ENCODE results near the gene GAN.

The GAN gene, protein sequence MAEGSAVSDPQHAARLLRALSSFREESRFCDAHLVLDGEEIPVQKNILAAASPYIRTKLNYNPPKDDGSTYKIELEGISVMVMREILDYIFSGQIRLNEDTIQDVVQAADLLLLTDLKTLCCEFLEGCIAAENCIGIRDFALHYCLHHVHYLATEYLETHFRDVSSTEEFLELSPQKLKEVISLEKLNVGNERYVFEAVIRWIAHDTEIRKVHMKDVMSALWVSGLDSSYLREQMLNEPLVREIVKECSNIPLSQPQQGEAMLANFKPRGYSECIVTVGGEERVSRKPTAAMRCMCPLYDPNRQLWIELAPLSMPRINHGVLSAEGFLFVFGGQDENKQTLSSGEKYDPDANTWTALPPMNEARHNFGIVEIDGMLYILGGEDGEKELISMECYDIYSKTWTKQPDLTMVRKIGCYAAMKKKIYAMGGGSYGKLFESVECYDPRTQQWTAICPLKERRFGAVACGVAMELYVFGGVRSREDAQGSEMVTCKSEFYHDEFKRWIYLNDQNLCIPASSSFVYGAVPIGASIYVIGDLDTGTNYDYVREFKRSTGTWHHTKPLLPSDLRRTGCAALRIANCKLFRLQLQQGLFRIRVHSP

GRCh38 chr16:81314603-81315270 lies at the start of gene GAN:
Gene GAN, plus strand, starts transcription at chr16:81314962. Its CDS starts 152 bp downstream, at chr16:81315114.
- peak; percentile 95 for DNase-seq

GRCh38 chr16:81265052-81265451 lies 49.7 kb upstream of the GAN start:
- no peak for DNase-seq

- DNase-seq: no peak
These were observed 48.9 kb upstream of the GAN start for GRCh38 chr16:81265658-81266451.

DNA sequence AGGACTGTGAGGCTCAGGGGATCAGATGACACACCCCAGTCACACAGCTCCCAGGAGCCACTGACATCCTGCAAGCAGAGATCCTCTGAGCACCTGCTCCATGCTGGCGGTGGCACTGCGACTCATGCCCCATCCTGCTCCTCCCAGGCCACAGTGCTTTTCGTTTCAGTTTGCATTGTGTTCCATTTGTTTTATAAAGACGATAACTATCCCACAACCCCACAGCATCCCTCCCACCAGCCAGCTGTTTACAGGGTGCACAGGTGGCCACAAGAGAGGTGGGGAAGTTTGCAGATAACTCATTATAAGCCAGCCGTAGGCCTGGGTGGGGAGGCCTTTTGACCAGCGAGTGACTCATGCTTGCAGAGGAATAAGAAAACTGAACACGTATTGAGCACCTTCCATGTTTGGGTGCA lies 48.1 kb upstream of the GAN start:
- no peak for DNase-seq

DNA sequence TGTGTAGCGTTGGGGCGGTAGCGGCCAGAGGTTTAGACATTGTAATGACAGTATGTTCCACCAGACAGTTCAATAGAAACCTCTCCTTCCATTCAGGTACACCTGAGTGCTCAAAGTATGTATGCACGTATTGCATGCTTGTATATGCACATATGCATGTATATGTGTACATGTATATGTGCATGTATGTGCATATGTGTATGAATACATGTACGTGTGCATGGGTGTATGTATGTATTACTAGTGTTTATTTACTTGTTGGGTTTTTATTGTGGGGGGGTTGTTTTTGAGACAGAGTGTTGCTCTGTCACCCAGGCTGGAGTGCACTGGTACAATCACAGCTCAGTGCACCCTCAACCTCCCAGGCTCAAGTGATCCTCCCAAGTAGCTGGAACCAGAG lies 46.3 kb upstream of the GAN start:
- no peak for DNase-seq

- no peak for DNase-seq
These were observed 41.4 kb upstream of the GAN start for GRCh38 chr16:81273223-81273950.

DNA sequence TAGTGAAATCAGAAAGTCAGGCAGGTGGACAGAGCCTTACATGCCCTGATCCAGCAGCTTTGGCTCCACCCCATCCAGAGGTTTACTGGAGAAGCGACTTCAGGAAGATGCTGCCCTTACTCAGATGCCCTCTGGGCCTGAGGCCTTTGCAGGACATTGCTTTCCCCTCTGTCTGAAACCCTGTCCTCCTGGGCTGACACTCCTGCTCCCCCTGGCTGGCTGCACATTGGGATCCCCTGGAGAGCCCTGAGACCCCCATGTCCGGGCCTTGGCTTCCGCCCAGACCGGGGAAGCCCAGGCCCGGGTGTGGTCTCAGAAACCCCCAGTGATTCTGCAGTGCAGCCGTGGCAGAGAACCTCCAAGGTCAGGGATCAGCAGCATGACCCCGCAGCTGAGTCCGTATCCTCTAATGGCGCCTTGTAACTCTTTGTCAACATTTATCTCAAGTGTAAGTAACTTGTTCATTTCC lies 39.7 kb upstream of the GAN start:
- no peak for DNase-seq

DNA sequence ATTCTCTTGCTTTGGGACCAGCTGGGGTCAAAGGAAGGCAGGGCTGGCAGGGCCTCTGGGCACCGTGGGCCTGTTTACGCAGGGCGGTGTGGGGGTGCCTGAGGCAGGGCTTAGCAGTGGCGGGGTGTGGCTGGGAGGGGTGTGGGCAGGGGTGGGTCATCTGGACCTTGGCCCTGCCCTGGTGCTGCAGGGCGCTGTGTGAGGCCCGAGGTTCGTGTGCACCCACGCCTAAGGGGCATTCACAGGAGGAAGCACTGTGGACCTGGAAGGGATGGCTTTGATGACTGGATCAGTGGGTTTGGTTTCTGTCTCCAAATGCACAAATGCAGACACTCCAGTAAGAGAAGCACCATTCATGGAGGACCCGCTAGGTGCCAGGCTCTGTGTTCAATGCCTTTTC lies 39.0 kb upstream of the GAN start:
- DNase-seq: no peak

DNA sequence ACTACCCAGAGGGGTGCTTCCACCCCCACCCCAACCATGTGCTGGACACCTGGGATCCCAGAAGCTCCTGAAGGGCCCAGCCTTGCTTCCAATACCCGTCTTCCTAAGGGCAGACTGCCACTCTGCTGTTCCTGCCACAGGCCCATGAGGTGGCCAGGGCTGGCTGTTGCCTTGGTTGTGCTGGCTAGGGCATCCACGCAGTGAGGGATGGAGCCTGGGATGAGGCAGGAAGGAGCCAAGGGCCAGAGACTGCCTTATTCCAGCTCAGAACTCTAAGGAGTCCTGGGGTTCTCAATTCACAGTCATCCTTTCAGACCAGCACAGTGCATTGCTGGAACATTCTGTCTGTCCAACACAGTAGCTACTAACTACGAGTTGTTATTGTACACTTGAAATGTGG lies 38.4 kb upstream of the GAN start:
- DNase-seq: no peak

DNA sequence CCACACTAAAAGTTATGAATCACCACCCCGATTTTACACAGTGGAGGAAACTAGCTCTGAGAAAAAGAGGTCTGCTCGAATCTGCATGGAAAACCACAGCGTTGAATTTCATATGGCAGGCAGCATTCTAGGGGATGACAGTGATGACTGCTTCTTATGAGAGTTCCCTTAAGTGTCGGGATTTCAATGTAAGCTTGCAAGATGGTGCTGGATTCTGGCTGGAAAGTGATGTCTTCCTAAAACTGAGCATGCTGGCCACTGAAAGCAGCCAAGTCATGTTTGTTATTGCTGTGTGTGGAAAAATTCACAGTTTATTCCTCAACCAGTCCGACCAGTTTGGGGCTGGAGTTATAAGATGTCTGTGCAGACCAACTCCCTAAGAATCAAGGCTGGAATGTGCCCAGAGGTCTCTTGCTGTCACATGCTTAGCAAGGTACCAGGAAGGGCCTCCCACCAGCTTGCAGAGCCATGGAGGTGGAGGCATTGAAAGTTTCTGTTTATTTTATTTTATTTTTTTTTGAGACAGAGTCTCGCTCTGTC lies 37.2 kb upstream of the GAN start:
- no peak for DNase-seq

- no peak for DNase-seq
These were observed 36.2 kb upstream of the GAN start for GRCh38 chr16:81278526-81278925.

DNA sequence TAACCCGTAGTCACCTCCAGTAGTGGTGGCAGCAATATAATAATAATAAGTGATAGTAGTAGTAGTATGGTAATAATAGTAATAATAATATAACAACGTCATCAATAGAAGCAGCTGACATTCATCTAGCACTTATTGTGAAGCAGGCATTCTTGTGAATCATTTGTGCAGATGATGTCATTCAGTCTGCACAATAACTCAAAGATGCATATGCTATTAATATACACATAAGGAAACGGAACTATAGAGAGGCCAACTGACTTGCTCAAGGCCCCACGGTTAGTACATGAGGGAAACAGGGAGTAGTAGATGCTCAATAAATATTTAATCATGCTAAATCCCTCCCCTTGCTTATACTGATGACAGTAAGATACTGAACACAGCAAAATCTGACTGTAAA lies 35.4 kb upstream of the GAN start:
- DNase-seq: no peak

- no peak for DNase-seq
These were observed 34.4 kb upstream of the GAN start for GRCh38 chr16:81280393-81280792.

DNA sequence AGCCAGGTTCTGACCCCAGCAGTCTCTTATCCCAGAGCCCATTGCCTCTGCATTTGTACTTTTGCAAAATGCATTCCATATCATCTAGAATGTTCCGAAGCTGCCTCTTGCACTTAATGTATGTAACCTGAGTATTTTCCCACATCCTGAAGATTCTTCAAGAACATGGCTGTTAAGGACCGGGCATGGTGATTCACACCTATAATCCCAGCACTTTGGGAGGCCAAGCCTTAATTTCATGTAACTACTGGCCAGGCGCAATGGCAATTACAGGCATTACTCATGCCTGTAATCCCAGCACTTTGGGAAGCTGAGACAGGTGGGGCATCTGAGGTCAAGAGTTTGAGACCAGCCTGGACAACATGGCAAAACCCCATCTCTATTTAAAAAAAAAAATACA lies 31.7 kb upstream of the GAN start:
- DNase-seq: no peak

DNA sequence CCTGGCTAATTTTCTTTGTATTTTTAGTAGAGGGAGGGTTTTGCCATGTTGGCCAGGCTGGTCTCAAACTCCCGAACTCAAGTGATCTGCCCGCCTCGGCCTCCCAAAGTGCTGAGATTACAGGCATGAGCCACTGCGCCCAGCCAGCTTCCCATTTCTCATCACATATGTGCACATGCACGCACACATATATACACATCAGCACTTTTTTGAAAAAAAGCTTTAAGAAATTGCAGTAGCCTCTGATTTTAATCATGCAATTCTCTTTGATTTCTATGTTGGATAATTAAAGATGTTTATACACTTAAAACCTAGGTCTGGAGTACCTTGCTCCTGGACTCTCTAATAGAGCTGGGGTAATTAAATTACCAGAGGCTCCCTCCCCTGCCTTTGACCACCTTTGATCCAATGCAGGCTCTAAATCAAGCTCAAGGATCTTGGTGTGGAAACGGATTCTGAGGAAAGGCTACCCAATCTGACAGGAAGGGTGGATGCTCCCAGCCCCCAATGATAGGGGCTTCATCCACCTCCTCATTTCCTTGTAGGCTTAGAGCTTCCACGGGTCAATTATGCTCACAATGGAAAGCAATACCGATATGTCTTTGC lies 29.7 kb upstream of the GAN start:
- DNase-seq: no peak

DNA sequence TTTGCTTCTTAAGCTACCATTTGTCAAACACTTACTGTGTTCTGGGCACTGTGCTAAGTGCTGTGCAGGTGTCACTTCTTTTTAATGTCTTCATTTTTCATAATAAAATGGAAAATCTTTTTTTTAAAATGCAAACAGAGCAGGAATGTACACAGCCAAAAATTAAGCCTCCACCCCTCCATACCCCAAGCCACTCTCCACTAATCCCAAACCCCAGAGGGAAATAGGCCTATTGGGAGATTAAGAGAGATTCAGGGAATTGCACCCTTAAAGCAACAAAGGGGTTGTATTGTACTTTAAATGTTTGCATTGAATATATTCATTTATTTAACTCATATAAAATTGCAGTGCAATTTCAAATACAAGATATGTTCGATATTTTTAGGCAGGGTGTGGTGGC lies 28.6 kb upstream of the GAN start:
- DNase-seq: no peak

DNA sequence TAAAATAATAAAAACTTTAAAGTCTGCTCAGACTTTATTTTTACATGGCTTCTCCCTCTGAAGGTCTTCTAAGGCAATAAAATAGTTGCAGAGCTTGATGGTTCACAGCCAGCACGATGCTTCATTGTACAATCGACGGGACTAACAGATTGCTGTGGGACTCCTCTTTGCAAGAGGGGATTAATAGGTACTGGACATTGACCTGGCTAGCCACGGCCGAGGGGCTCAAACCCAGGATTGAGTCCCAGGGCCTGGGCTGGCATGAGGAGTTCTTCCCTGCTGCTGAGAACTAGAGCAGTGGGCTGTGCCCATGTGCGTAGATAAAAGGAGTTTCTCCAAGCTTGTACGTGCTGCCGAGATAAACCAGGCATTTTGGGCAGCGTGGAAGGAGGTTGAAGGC lies 23.6 kb upstream of the GAN start:
- no peak for DNase-seq

DNA sequence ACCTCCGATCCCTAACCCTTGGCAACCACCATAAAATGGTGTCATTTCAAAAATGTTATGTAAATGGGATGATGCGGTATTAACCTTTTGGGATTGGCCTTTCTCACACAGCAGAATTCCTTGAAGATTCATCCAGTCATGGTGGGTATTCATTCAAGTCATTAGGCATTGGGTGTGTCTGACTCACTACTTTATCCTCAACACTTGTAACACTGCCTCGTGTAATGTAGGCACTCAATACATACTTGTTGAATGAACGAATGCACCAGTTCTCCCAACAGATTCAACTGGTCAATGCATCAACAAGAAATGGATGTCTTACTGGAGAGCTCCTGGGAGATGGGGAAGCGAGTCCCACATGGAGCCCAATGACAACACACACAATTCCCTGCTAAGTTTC lies 21.8 kb upstream of the GAN start:
- DNase-seq: no peak

GRCh38 chr16:81293909-81294802 lies 20.6 kb upstream of the GAN start:
- no peak for DNase-seq

DNA sequence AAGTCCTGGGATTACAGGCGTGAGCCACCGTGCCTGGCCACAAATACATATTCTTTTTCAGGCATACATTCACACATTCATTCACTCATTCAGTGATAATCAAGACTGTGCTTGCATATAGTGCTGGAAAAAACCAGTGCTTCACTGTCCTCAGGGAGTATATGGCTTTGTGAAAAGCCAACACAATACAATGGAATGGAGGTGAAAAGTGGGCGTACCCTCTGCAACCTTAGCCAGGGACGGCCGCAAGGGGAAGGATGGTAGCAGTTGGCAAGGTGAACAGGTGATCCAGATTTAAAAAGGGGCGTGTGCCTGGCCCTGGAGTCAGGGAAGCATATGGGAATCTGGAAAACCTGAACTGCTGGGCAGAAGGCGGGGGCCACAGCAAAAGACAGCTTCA lies 18.1 kb upstream of the GAN start:
- DNase-seq: no peak

DNA sequence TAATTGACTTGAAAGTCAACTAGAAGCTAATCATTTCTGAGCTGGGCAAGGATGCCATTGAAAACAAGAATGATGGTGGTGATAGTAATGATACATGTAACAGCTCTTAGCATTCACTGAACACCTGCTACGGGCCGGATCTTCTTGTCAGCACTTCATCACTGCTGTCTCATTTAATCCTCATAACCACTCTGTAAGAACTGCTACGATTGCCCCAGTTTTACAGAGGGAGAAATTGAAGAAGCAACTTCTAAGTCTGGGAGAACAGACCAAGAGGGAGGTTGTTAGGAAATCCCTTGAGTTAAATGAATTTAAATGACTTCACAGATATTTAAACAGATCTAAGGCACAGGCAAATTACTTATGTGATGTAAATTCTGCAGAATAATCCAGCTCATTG lies 7.0 kb upstream of the GAN start:
- DNase-seq: no peak
